PC-3 (cell line): ENCODE measurements around the gene PPARD. TPM values are rescaled to one million over a fixed set of nuclear protein-coding genes. Genes with fewer than 3 reads are reported as not detected.

Experiments
- ATAC-seq: fragments of 200-7000 bp; cut with Tn5 transposase; 2 replicates; pipeline ENCODE4 v1.9.1; 2020; ENCODE audit warnings: mild to moderate bottlenecking, moderate library complexity
- BruUV-seq: library from RNA; stranded (reverse); fragments of 400-500 nt; replicated peaks from 2 replicates; lab custom pipeline; 2021; lab: Mats Ljungman, UMichigan
- CTCF ChIA-PET: fragments of 300-600 bp; sonication (Branson Sonifier 250); formaldehyde crosslinking; loops from one replicate; lab custom pipeline; 2022; ENCODE audit warnings: antibody characterized with exemption; lab: Charles Lee
- POLR2A ChIA-PET: fragments of 300-600 bp; sonication (Branson Sonifier 250); formaldehyde crosslinking; loops from one replicate; lab custom pipeline; 2022; ENCODE audit warnings: antibody characterized with exemption; ENCODE audit not compliant: unreplicated experiment; lab: Charles Lee
- DNase-seq: peaks from one replicate; pipeline ENCODE4 v3.0.0-alpha.2; 2015
- H2AFZ ChIP-seq: fragments of 300-600 bp; sonication (generic); 2 replicates; pipeline ENCODE4 v1.6.0; 2016; ENCODE audit warnings: antibody characterized with exemption, low read length
- H3F3A ChIP-seq: fragments of 300-600 bp; sonication (generic); one replicate; pipeline ENCODE4 v1.6.0; 2017; ENCODE audit warnings: antibody characterized with exemption, low read length, control low read depth, mild to moderate bottlenecking; ENCODE audit not compliant: unreplicated experiment
- H3K27ac ChIP-seq: fragments of 300-600 bp; sonication (generic); 2 replicates; pipeline ENCODE4 v1.5.1; 2016; ENCODE audit warnings: mild to moderate bottlenecking, low read length
- H3K27me3 ChIP-seq: fragments of 300-600 bp; sonication (generic); 2 replicates; pipeline ENCODE4 v1.6.1; 2016; ENCODE audit warnings: low read length, mixed read lengths
- H3K36me3 ChIP-seq: fragments of 300-600 bp; sonication (generic); 2 replicates; pipeline ENCODE4 v1.6.1; 2016; ENCODE audit warnings: low read depth, mixed run types, low read length, mixed read lengths
- H3K4me1 ChIP-seq: fragments of 300-600 bp; sonication (generic); 2 replicates; pipeline ENCODE4 v1.5.1; 2016; ENCODE audit warnings: low read length; ENCODE audit not compliant: insufficient read depth
- H3K4me2 ChIP-seq: fragments of 300-600 bp; sonication (generic); 2 replicates; pipeline ENCODE4 v1.6.0; 2016; ENCODE audit warnings: low read length
- H3K4me3 ChIP-seq: fragments of 300-600 bp; sonication (generic); 2 replicates; pipeline ENCODE4 v1.5.1; 2016; ENCODE audit warnings: mild to moderate bottlenecking, low read length, mixed read lengths
- H3K79me2 ChIP-seq: fragments of 300-600 bp; sonication (generic); 2 replicates; pipeline ENCODE4 v1.6.1; 2017; ENCODE audit warnings: low read length, mixed read lengths
- H3K9ac ChIP-seq: fragments of 300-600 bp; sonication (generic); 2 replicates; pipeline ENCODE4 v1.6.0; 2016; ENCODE audit warnings: mild to moderate bottlenecking, low read length
- H3K9me2 ChIP-seq: fragments of 300-600 bp; sonication (generic); replicated peaks from 2 replicates; pipeline ENCODE4 v1.6.1; 2016; ENCODE audit warnings: mixed run types, low read length, mixed read lengths
- H3K9me3 ChIP-seq: fragments of 300-600 bp; sonication (generic); 2 replicates; pipeline ENCODE4 v1.6.1; 2016; ENCODE audit warnings: low read length, mixed read lengths
- H4K20me1 ChIP-seq: fragments of 300-600 bp; sonication (generic); 2 replicates; pipeline ENCODE4 v1.6.1; 2016; ENCODE audit warnings: low read length, mixed read lengths
- EZH2 ChIP-seq: fragments of 300-600 bp; sonication (generic); IDR thresholded peaks from one replicate; pipeline ENCODE4 v1.6.1; 2017; ENCODE audit warnings: antibody characterized with exemption, mild to moderate bottlenecking, low read length; ENCODE audit not compliant: unreplicated experiment
- EZH2phosphoT487 ChIP-seq: fragments of 300-600 bp; sonication (generic); IDR thresholded peaks from 2 replicates; pipeline ENCODE4 v1.6.1; 2018; ENCODE audit warnings: mild to moderate bottlenecking, antibody characterized with exemption, low read length, borderline replicate concordance
- intact Hi-C: fragments of 100-400 bp; cut with micrococcal nuclease; formaldehyde crosslinking; loops from 2 replicates; pipeline ENCODE4 v1.9.0; 2023
- total RNA-seq: library from RNA; depleted of rRNA; stranded (reverse); fragments of >200 nt; gene quantifications from 2 replicates; pipeline ENCODE4 v1.2.3, GENCODE V29; 2014
- TF ChIP-seq, protein P1 (sequence below): fragments of 300-600 bp; sonication (generic); conservative IDR thresholded peaks from 2 replicates; pipeline ENCODE4 v1.5.1; 2017; ENCODE audit warnings: antibody characterized with exemption, low read depth, mild to moderate bottlenecking, low read length

PPARD gene
- total RNA-seq, 1 experiment from 2014 or later: 24.5 TPM

DNA sequence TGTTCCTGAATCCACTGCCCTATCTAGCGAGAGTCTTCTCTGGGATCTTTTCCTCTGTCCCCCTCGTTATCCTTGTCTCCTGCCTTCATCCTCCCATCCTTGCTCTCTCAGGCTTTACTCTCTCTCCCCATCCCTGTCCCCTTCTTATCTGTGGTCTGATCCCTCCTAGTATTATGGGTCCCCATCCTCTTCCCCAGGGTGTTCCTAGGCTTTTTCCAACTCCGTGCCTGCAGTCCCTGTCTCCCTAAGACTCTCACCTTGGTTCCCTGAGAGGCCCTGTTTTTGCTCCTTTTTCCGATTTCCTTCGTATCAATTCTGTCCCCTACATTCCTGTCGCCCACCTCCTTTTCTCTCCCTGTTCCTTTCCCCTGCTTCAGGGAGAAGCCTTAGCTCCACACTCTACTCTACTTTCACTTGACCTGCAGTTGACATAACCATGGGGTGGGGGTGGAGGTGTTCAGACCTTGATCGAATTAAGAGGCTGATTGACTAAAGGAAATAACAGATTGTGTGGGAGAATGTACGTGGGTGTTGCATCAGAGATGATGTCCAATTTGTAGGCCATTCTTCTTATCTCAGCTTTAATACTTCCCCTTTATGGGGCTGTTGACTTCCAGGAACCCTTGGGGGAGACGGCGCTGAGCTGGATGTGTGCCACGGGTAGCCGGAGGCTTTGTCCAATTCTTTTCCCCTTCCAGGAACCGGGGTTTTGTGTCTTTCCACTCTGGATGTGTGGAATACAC is 905 bp downstream of the PPARD start:
- TSS peak; percentile 54 for BruUV-seq
- H3K9me2 ChIP-seq: no peaks in the 10 kb centered on the region
- intact Hi-C loops: no loop called here
- DNase-seq (peak; percentile 27), ATAC-seq (peak; percentile 2)
- H3K36me3 ChIP-seq: peaks cover 25% of the 10 kb centered on the region; the same call in 1 of the 2 replicates
- no peaks in the 10 kb centered on the region for H3K9me3 ChIP-seq
- H3K4me3 ChIP-seq: peak overlapping the region; percentile 98
- no peaks in the 10 kb centered on the region for H3K27me3 ChIP-seq
- H3K4me2 ChIP-seq: peak overlapping the region; percentile 98
- CTCF ChIA-PET: interaction anchor here (0.8 to 3.8 kb wide), 2 partner anchors 58 to 72 kb away, joined by 3 to 28 read pairs; no protein-coding TSS in a partner anchor
- no peak overlapping the region for H2AFZ ChIP-seq
- TF ChIP-seq, protein P1, sequence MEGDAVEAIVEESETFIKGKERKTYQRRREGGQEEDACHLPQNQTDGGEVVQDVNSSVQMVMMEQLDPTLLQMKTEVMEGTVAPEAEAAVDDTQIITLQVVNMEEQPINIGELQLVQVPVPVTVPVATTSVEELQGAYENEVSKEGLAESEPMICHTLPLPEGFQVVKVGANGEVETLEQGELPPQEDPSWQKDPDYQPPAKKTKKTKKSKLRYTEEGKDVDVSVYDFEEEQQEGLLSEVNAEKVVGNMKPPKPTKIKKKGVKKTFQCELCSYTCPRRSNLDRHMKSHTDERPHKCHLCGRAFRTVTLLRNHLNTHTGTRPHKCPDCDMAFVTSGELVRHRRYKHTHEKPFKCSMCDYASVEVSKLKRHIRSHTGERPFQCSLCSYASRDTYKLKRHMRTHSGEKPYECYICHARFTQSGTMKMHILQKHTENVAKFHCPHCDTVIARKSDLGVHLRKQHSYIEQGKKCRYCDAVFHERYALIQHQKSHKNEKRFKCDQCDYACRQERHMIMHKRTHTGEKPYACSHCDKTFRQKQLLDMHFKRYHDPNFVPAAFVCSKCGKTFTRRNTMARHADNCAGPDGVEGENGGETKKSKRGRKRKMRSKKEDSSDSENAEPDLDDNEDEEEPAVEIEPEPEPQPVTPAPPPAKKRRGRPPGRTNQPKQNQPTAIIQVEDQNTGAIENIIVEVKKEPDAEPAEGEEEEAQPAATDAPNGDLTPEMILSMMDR: no peak
- TF ChIP-seq EZH2 (no peak), EZH2phosphoT487 (no peak)
- POLR2A ChIA-PET: interaction anchor here (0.6 to 0.7 kb wide), 2 partner anchors 72 to 138 kb away, joined by 3 to 15 read pairs; no protein-coding TSS in a partner anchor
- H3K9ac ChIP-seq: peak overlapping the region; percentile 95
- H3K79me2 ChIP-seq: peaks cover 55% of the 10 kb centered on the region
- H3F3A ChIP-seq: no peaks in the 10 kb centered on the region
- H3K4me1 ChIP-seq: peaks cover 34% of the 10 kb centered on the region
- peaks cover 44% of the 10 kb centered on the region for H4K20me1 ChIP-seq
- H3K27ac ChIP-seq: peak overlapping the region; percentile 51

DNA sequence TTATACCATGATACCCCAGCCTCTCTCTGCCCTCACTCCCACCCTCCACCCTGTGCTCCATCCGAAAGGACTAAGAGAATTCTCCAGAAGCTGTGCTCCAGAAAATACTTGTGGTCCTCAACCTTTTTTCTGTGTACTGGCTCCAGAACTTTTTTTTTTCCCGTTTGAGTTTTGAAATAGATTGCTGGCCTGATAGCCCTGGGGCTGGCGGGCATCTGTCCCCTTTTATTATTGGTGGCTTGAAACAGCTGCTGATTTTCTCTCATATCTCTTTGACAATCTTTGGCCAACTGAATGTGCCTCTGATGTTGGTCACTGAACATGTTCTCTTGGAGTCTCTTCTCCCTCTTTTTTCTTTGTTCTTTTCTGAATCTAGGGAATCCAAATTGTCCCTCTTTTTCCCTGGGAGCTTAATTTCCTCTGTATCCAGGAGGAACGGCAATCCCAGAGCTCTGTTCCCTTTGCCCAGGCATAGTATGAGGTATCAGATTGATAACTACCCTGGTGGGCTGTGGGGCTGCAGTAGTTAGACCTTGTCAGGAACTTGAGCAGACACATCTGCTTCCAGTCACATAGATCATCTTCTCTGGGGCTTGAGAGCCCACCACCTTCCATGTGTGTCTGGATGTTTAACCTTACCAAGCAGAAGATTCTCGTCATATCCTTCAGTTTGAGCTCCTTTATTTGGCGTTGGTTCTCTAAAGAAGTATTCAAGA is 1.6 kb downstream of the PPARD start:
- intact Hi-C loops: no loop called here
- Histone ChIP-seq H3K4me1 (peaks cover 34% of the 10 kb centered on the region), H3K27ac (peak overlapping the region; percentile 51), H2AFZ (no peak overlapping the region), H3F3A (no peaks in the 10 kb centered on the region), H4K20me1 (peaks cover 44% of the 10 kb centered on the region), H3K9me2 (no peaks in the 10 kb centered on the region), H3K9ac (peak overlapping the region; percentile 95), H3K4me3 (peak overlapping the region; percentile 98), H3K27me3 (no peaks in the 10 kb centered on the region), H3K4me2 (peak overlapping the region; percentile 98), H3K36me3 (peaks cover 25% of the 10 kb centered on the region; the same call in 1 of the 2 replicates), H3K9me3 (no peaks in the 10 kb centered on the region), H3K79me2 (peaks cover 59% of the 10 kb centered on the region)
- no TSS peak for BruUV-seq
- ChIA-PET POLR2A (interaction anchor here (0.6 kb wide), 2 partner anchors 72 to 137 kb away, joined by 3 read pairs; no protein-coding TSS in a partner anchor), CTCF (interaction anchor here (3.8 kb wide), 1 partner anchor 71 kb away, joined by 28 read pairs; no protein-coding TSS in a partner anchor)
- TF ChIP-seq EZH2 (no peak), EZH2phosphoT487 (no peak)
- TF ChIP-seq, protein P1: no peak
- ATAC-seq: no peak
- DNase-seq: no peak
